CD4-positive, alpha-beta T cell treated with Interleukin-4 for 4 hours (primary cell): Measurements from ENCODE around the gene TSR2.

Experiments used
- DNase-seq: peaks from one replicate; pipeline ENCODE4 v3.0.0-alpha.2; 2020

TSR2 gene, protein sequence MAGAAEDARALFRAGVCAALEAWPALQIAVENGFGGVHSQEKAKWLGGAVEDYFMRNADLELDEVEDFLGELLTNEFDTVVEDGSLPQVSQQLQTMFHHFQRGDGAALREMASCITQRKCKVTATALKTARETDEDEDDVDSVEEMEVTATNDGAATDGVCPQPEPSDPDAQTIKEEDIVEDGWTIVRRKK

DNA sequence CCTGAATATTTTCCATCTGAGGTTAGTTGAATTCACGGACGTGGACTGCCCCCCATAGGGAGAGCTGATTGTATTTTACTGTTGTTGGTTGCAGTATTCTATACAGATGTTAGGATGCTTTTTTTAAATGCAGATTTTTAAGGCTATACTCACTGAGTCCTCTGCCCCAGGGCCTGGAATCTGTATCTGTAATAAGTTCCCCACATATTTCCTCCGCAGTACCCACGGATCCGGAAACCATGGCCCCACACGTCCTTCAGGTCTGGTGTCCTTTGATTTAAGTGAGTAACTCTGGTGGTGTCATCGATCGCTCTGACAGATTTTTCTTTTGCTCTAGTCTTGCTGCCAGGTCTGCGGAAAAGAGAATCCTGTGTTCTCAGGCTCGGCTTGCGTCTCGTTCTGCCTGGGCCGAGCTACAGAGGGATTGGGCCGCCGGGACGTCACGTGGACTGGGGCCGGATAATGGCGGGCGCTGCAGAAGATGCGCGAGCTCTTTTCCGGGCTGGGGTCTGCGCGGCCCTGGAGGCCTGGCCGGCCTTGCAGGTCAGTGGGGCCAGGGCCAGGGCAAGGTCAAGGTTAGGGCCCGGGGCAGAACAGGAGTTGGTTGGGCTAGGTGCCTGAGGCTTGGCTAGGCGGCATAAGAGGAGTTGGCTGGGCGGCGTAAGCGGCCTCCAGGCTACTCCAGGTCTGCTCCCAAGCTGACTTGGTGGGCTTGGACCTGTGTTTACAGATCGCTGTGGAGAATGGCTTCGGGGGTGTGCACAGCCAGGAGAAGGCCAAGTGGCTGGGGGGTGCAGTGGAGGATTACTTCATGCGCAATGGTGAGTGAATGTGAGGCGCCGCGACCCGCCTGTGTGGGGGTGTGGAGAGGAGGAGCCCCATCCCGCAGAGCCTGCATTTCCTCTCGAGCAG, at the start of gene TSR2:
TSR2 (plus strand) TSS at position 445 of the 912 bp plus-strand sequence; CDS start at position 463, 18 bp downstream.
- peak; percentile 83 for DNase-seq

DNA sequence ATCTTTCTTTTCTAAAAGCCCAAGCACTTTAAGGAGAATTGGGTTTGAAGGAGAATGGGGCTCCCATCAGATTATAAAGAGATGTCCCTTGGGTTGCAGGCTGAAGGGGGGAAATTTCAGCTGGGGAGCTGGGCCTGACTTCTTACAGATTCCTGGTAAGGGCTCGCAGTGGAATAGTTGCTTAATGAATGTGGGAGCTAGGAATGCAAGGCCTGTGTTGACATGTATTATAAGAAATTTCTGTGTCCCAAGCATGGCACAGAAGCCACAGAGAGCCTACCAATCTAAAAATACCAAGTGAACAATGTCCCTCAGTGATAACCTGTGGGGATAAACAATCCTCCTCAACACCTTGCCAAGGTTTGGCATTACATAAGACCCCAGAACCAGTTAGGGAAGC, 43.1 kb upstream of the TSR2 start:
- DNase-seq: no peak

DNA sequence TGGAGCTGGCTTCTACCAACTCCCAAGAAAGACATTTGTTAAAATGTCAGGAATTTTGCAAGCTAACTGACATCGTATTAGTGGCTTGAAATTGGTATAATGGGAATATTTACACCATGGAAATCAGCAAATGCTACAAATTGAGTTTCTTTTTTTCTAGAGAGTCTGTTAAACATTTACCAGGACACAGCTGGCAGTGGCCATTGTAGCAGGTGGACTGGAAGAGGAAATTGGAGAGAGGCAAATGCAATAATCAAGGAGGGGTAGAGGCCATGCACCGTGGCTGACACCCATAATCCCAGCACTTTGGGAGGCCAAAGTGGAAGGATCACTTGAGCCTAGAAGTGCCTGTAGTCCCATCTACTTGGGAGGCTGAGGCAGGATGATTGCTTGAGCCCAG, 32.9 kb upstream of the TSR2 start:
- no peak for DNase-seq

DNA sequence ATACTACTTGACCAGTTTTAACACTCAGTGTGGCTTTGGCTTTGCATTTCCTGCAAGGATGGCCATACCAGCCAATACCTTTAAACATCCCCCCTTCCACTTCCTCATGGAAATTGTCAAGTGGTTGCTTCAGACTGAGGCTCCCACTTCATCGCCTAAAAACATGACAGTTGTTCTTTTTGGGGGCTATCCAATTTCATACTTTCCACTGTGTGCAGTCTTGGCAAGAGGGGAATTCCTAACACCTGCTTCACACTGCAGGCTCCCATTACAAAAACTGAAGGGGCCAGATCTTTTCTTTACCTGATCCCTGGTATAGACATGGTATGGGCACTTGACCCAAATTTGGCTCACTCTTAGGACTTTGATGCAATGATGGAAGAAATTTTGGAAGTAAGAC, 28.5 kb upstream of the TSR2 start:
- no peak for DNase-seq

DNA sequence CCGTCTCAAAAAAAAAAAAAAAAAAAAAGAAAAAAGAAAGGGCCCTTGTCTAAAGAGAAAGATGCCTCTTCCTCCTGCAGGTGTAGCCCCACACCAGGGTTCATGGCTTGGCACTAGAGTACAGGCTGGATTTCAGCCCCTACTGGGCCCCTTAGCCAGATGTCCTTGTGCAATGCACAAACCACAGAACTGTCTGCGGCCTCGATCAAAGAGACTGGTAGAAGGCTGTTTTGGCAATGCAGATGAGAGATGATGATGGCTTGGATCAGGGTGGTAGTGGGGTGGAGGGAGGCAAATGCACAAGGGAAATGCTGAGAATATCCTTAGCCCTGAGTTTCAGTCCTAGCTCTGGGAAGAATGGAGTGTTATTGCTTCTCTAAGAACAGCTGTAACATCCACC, 26.5 kb upstream of the TSR2 start:
- DNase-seq: no peak

DNA sequence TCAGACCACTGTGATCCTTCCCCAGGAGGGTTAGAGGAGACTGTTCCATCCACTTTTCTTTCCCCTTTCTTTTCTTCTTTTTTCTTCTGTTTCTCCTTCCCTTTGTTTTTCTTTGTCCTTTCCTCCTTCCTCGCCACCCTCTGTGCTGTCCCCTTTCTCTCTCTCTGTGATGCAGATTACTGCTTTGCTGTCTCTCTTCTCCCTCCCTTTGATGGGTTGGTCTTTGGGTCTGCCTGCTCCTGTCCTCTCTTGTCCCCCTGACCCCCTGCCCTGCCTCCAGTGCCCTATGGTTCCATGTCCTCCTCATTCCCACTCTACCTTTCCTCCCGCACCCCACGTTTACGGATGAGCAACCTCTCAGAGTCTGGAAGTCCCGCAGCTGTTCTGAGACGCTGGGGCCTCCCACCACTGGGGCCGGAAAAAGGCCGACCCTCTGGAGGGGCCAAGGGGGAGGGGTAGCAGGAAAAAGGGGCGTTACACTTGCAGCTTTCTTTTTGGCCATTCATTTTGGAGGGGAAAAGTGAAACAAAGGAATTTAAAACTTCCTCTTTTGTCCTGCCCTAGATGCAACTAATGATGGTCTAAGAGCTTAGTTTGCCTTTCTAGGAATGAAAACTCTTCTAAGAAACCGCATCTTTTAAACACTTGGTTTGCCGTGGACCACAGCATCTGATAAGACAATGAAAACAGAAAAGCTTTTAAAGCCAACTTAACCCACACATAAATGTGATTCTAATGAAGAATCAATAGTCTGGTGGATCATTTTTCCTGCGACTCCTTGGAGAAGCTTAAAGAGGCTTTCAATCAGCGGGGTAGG, 24.5 kb upstream of the TSR2 start:
- DNase-seq: no peak

DNA sequence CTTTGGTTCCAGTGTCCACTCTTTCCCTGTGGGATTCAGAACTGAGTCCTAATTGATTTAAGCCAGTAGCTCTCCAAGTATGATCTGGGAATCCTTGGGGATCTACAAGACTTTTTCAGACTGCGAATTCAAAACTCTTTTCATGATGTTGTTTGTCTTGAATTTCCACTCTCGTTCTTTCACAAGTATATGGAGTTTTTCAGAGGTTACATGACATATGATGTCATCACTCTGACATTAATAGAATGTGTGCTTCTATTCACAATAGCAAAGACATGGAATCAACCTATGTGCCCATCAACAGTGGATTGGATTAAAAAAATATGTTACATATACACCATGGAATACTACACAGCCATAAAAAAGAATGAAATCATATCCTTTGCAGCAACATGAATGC, 23.2 kb upstream of the TSR2 start:
- DNase-seq: no peak

DNA sequence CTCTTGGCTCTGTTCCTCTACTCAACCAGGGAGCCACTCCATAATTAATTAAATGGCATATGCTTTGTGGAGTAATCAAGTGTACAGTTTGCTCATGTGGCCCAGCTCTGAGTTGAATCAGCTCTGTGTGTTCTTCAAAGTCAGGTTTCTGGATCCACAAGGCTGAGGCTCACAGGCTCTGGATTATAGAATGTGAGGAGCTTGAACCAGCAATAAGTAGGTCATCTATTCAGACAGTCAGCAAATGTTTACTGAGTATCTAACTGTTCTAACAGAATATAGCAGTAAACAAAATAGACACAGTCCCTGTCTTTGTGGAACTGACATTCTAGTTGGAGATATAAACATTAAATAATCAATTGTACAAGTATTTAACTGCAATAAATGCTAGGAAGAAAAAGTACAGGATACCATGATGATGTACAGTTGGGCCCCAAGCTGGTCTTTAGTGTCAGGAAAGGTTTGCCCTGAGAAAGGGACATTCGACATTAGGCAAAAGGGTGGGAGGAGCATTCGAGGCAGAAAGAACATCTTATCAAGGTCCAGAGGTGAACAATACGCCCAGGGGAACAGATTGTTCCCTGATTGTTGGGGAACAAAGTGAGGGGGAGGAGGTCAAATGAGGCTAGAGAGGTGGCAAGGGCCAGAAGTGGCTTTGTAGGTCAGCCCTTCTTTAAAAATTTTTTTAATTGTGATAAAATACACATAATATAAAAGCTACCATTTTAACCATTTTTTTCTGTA, 20.5 kb upstream of the TSR2 start:
- DNase-seq: no peak

DNA sequence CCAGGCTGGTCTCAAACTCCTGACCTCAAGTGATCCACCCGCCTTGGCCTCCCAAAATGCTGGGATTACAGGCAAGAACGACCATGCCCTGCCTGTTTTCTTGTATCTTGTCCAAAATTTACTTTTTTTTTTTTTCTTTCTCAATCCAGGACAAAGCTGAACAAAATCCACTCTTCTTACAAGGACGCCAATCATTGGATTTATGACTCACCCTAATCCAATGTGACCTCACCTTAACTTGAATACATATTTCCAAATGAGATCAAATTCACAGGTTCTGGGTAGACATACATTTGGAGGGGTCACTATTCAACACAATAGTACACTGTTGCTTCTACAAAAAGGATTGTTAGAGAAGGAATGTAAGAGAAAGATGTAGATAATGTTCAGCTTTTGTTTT, 18.0 kb upstream of the TSR2 start:
- DNase-seq: no peak

DNA sequence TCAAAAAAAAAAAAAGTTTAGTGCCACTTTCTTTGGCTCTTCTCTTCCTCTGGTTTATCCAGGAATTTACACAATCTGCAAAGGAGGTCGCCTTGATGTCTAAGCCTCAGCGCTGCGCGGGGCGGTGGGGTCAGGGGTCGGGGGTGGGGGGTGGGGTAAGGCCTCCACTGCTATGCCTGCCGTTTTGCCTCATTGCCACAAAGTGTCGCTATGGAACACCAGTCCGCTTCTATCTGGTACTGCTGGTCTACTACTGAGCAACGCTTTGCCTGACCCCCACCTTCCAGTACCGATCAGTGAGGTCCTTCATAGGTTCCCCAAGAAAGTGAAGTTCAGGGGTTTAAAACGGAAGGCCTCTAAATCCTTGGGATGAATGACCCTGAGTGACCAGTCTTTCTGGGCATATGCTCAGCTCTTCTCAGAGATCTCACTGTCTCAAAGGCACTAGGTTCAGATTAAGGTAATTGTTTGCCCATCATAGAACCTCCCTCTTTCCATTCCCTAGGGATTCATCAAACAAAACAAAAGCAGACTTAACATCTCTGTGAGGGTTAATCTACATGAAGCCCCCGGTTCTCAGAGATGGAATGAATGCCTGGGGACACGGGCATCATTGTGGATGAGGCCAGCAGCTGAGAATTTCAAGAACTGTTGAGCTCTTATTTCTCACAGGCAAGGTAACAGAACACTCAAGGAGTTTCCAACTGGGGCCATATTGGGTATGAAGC, 16.9 kb upstream of the TSR2 start:
- peak; percentile 1 for DNase-seq

DNA sequence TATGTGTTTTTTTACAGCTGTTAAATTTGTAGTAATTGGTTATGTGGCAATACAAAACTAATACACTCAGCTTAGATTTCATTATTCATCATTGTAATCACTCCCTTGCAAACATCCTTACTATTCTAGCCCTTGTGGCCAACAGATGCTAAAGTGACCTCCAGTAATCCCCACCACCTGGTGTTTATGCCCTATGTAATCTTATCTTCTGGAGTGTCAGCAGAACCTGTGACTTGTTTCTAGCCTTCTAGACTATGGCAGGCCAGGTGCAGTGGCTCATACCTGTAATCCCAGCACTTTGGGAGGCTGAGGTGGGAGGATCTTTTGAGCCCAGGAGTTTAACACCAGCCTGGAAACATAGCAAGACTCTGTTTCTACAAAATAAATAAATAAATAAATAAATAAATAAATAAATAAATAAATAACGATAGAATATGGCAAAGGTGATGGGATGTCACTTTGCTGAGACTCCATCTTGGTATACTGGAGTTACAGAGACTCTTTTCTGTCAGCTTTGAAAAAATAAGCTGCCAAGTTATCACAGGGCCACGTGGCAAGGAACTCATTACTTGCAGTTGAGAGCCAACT, 12.3 kb upstream of the TSR2 start:
- DNase-seq: no peak

DNA sequence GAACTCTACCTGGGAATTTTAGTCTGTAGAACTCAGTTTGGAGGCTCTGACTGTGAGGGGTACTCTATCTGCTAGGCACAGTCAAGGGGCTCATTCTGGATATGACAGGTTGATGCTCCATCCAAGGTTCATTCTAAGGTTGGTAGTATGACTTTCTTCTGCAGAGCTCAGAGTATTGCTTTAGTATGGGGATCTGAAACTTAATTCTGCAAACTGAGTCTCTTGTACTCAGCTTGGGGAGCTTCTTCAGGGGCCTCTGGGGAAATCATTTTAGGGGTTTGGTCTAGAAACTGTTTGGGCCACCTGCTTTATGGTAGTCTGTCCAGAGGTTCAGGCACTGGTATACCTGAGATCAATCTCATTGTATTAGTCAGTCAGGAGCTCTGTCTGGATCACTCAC, 9.7 kb upstream of the TSR2 start:
- no peak for DNase-seq

DNA sequence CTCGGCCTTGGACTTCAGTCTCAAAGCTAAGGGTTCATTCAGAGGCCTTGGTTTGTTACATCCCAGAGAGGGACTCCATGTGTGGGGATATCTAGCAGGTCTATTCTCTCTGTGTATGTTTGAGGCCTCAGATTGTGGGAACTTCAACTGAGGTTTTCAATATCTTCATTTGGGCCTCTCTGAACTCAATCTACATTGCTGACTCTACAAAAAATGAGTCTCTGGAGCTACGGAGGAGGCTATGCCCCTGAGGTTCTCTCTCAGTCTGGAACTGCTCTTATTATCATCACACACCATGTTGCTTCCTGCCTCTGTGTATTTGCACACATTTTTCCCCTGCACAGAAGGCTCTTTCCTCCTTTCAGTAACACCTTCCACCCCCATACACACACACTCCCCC, 5.1 kb upstream of the TSR2 start:
- no peak for DNase-seq

DNA sequence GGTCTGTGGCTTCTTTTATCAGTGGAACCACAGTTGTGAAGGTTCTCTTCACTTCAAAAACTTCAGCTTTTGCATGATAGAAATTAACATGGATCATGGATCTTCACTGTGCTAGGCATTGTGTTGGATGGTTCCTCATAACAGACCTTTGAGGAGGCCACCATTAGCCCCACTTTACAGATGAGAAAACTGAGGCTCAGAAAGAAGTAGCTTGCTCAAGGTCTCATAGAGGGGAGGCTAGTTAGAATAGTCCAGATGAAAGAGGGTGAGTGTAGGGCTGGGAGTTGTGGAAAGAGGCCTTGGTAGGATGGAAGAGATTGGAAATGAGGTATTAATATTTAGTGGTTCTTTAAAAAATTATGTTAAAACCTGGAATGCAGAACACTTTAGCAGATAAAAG, 2.6 kb downstream of the TSR2 start:
- no peak for DNase-seq

DNA sequence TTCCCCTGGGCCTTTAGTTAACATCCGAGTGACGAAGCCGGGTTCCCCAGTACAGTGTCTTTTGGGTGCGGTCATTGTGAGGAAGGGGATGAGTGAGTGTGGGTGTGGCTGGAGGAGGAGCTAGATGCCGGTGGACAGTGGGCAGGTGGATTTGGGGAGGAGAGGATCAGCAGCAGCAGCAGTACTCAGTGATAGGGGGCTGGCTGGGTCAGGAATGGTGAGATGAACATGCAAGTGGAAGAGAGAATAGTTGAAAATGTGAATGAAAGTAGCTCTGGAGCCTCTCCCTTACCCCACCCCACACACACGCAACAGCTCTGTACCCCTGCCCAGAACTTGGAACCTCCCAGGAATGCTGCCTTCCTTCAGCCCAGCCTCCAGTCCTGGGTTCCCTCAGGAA, 4.5 kb downstream of the TSR2 start:
- DNase-seq: no peak

DNA sequence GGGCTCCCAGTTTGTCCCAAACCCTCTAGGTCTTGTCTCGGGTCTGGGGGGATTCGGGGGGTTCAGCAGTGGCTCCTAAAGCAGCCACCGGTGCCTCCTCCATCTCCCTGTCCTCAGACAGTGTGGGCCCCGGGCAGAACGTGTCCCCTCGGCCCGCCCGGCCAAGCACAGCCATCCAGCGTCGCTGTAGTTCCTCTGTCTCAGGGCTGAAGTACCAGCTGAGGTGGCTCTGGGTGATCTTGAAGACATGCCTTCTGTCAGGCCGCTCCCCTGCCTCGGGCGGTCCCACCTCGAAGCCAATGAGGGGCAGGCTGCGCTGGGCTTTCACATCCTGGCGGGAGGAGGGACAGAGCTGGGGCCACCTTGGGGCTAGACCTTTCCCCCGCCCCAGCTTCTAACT, 5.9 kb downstream of the TSR2 start:
- no peak for DNase-seq

DNA sequence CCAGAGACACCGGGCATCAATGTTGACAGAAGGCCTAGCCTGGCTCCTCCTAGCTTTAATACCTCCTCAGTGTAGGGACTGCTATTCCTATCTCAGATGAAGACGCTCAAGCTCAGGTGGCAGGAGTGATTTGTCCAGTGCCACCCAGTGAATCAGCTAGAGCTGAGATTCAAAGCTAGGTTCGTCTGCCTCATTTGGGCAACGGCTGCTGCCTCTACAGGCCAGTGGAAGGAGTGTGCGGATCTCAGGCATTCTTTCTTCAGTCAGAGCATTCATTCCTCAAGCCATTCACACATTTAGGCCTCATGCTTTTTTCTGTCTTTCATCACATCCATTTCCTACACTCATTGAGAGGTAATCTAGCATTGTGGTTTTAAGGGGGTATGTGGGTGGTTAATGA, 7.3 kb downstream of the TSR2 start:
- DNase-seq: no peak

DNA sequence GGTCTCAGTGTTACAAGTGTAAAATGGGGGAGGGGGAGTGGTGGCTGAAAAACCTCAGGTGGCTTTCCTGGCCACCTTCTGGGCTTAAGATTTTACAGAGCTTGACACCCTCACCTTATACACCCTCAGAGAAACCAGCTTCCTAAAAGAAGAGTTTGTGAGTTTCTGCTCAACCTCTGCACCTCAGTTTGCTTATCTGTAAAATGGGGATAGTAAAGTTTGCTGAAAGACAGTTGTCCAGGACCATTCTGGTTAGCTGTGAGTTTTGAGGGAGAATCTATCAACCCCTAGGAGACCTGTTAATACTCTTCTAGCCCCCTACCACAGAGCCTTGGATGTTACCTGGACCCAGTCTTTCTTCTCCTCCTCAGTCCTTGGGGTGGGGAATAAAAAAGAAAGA, 9.7 kb downstream of the TSR2 start:
- no peak for DNase-seq

DNA sequence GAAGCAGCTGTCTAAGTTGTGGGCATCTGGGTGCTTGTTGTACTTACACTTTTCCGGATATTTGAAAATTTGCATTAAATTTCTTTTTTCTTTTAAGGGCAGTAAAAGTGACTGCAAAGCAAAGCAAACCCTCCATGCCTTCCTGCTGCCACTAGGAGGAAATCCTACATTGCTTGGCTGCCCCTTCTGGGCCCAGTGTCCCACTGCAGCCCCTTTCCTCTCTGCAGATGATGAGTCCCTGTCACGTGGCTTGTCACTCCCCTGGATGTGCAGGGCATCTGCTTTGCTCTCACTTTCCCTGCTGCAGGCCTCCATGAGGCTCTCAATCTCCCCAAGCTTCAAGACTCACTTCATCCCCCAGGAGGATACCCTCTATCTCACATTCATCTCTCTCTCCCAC, 12.7 kb downstream of the TSR2 start:
- DNase-seq: no peak

DNA sequence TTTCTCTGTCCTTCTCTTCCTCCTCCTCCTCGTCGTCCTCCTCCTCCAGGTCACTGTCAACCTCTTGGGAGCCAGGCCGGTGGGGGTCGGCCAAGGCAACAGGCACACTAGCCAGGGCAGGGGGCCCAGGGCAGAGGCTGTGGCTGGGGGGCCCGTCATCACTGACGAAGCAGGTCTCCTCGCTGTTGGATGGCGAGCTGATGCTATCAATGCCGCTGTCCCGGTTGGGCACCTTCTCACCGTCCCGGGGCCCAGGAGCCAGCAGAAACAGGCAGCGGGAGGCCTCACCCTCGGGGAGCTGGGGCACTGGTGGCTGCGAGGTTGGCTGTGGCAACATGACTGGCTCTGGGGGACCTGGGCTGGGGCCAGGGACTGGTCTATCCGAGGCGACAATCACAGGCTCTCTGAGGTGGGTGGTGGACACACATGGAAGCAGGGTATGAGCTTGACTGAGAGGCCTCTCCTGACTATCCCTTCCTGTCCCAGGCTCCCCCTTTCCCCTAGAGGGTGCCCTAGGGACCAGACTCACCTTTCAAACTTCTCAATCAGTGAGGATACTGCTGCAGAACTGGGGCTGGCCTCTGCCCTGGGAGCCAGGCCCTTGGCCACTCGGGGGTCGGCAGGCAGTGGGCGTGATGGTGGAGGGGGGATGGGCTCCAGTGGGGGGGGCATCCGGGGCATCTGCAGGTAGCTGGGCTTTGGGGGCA, 30.0 kb downstream of the TSR2 start:
- DNase-seq: no peak
